OCI-LY3 (cell line): ENCODE measurements around the gene PANK4.

Source experiments
- H2AFZ ChIP-seq: fragments of 200-600, 300-600 bp; shearing (Covaris generic); 2 replicates; pipeline ENCODE4 v1.6.0; 2014; ENCODE audit warnings: antibody characterized with exemption, low read depth, low read length
- H3K27ac ChIP-seq: fragments of 200-600, 300-600 bp; sonication (generic); 2 replicates; pipeline ENCODE4 v1.5.1; 2014; ENCODE audit warnings: mild to moderate bottlenecking, low read length, moderate library complexity, mixed read lengths
- H3K27me3 ChIP-seq: fragments of 200-600, 300-600 bp; sonication (generic); 2 replicates; pipeline ENCODE4 v1.6.1; 2014; ENCODE audit warnings: low read depth, low read length, mixed read lengths
- H3K36me3 ChIP-seq: fragments of 200-600, 300-600 bp; sonication (generic); replicated peaks from 2 replicates; pipeline ENCODE3; 2014; ENCODE audit warnings: low read depth, low read length, mixed read lengths
- H3K4me1 ChIP-seq: fragments of 300-600, 200-600 bp; sonication (generic); 2 replicates; pipeline ENCODE4 v1.6.1; 2014; ENCODE audit warnings: low read length, mixed read lengths
- H3K4me2 ChIP-seq: fragments of 200-600, 300-600 bp; sonication (generic); 2 replicates; pipeline ENCODE4 v1.6.1; 2014; ENCODE audit warnings: low read length, mixed read lengths
- H3K4me3 ChIP-seq: fragments of 300-600, 200-600 bp; sonication (generic); 2 replicates; pipeline ENCODE4 v1.5.1; 2014; ENCODE audit warnings: antibody characterized with exemption, mild to moderate bottlenecking, low read length, moderate library complexity
- H3K79me2 ChIP-seq: fragments of 300-600, 200-600 bp; shearing (Covaris generic); 2 replicates; pipeline ENCODE4 v1.6.1; 2014; ENCODE audit warnings: mild to moderate bottlenecking, low read length, mixed read lengths
- H3K9ac ChIP-seq: fragments of 300-600, 200-600 bp; shearing (Covaris generic); 2 replicates; pipeline ENCODE4 v1.6.0; 2014; ENCODE audit warnings: mild to moderate bottlenecking, low read length, moderate library complexity
- H3K9me3 ChIP-seq: fragments of 200-600, 300-600 bp; shearing (Covaris generic); 2 replicates; pipeline ENCODE4 v1.6.1; 2014; ENCODE audit warnings: low read length, mixed read lengths; ENCODE audit not compliant: insufficient read depth
- H4K20me1 ChIP-seq: fragments of 200-600, 300-600 bp; sonication (generic); 2 replicates; pipeline ENCODE4 v1.6.1; 2016; ENCODE audit warnings: low read length, mixed read lengths; ENCODE audit not compliant: insufficient read depth
- EZH2phosphoT487 ChIP-seq: fragments of 200-600 bp; shearing (Covaris generic); IDR thresholded peaks from 2 replicates; pipeline ENCODE4 v1.6.1; 2018; ENCODE audit warnings: antibody characterized with exemption, mixed run types, low read depth
- TF ChIP-seq, protein P1 (sequence below): fragments of 200-600, 300-600 bp; sonication (generic); IDR thresholded peaks from 2 replicates; pipeline ENCODE4 v1.5.1; 2014; ENCODE audit warnings: antibody characterized with exemption, low read length, low read depth

The PANK4 gene

GRCh38 chr1:2466270-2466665, 60.1 kb downstream of the PANK4 start:
- Histone ChIP-seq H3K79me2 (no peaks in the 10 kb centered on the region), H3K27ac (no peak overlapping the region), H3K9ac (no peak overlapping the region), H3K4me3 (no peak overlapping the region), H3K27me3 (no peaks in the 10 kb centered on the region; the same call in 1 of the 2 replicates), H3K36me3 (no peaks in the 10 kb centered on the region), H3K4me1 (no peaks in the 10 kb centered on the region), H2AFZ (no peak overlapping the region), H3K4me2 (no peak overlapping the region), H4K20me1 (0 out of 2 replicates have a peak, but pooled peaks cover 3% of the 10 kb centered on the region), H3K9me3 (no peaks in the 10 kb centered on the region)
- TF ChIP-seq, protein P1, sequence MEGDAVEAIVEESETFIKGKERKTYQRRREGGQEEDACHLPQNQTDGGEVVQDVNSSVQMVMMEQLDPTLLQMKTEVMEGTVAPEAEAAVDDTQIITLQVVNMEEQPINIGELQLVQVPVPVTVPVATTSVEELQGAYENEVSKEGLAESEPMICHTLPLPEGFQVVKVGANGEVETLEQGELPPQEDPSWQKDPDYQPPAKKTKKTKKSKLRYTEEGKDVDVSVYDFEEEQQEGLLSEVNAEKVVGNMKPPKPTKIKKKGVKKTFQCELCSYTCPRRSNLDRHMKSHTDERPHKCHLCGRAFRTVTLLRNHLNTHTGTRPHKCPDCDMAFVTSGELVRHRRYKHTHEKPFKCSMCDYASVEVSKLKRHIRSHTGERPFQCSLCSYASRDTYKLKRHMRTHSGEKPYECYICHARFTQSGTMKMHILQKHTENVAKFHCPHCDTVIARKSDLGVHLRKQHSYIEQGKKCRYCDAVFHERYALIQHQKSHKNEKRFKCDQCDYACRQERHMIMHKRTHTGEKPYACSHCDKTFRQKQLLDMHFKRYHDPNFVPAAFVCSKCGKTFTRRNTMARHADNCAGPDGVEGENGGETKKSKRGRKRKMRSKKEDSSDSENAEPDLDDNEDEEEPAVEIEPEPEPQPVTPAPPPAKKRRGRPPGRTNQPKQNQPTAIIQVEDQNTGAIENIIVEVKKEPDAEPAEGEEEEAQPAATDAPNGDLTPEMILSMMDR: no peak
- TF ChIP-seq EZH2phosphoT487: no peak

GRCh38 chr1:2465371-2466269, 60.8 kb downstream of the PANK4 start:
- Histone ChIP-seq H3K79me2 (no peaks in the 10 kb centered on the region), H3K4me1 (no peaks in the 10 kb centered on the region), H4K20me1 (0 out of 2 replicates have a peak, but pooled peaks cover 3% of the 10 kb centered on the region), H3K9me3 (no peaks in the 10 kb centered on the region), H3K9ac (no peak overlapping the region), H3K36me3 (no peaks in the 10 kb centered on the region), H2AFZ (no peak overlapping the region), H3K4me2 (no peak overlapping the region), H3K27me3 (no peaks in the 10 kb centered on the region; the same call in 1 of the 2 replicates), H3K27ac (no peak overlapping the region), H3K4me3 (no peak overlapping the region)
- TF ChIP-seq, protein P1: no peak
- TF ChIP-seq EZH2phosphoT487: no peak

- H2AFZ ChIP-seq: no peak overlapping the region
- no peak overlapping the region for H3K9ac ChIP-seq
- H3K27me3 ChIP-seq: no peaks in the 10 kb centered on the region
- TF ChIP-seq, protein P1: no peak
- TF ChIP-seq EZH2phosphoT487: no peak
- H3K4me2 ChIP-seq: no peak overlapping the region
- no peaks in the 10 kb centered on the region for H3K79me2 ChIP-seq
- H3K4me1 ChIP-seq: no peaks in the 10 kb centered on the region
- no peak overlapping the region for H3K27ac ChIP-seq
- H3K4me3 ChIP-seq: no peak overlapping the region
- H4K20me1 ChIP-seq: 0 out of 2 replicates have a peak, but pooled peaks cover 3% of the 10 kb centered on the region
- H3K36me3 ChIP-seq: no peaks in the 10 kb centered on the region
- H3K9me3 ChIP-seq: no peaks in the 10 kb centered on the region
Measured at GRCh38 chr1:2463396-2463795, 63.0 kb downstream of the PANK4 start.

GRCh38 chr1:2462819-2463218, 63.6 kb downstream of the PANK4 start:
- Histone ChIP-seq H3K27ac (no peak overlapping the region), H3K9me3 (no peaks in the 10 kb centered on the region), H3K4me1 (no peaks in the 10 kb centered on the region), H3K9ac (no peak overlapping the region), H3K4me3 (no peak overlapping the region), H3K27me3 (no peaks in the 10 kb centered on the region), H4K20me1 (no peaks in the 10 kb centered on the region), H2AFZ (no peak overlapping the region), H3K36me3 (no peaks in the 10 kb centered on the region), H3K4me2 (no peak overlapping the region), H3K79me2 (no peaks in the 10 kb centered on the region)
- TF ChIP-seq, protein P1: no peak
- TF ChIP-seq EZH2phosphoT487: no peak
